Stimulated activated CD4-positive, alpha-beta T cell treated with anti-CD3 and anti-CD28 coated beads, Interleukin-2, amount 100 ng/mL, for 24 hours (primary cell): Measurements from ENCODE around the gene TRAPPC2.

Experiments
- DNase-seq, 2 donors: peaks; one replicate each; pipeline ENCODE4 v3.0.0-alpha.2; 2020

Gene TRAPPC2

DNA sequence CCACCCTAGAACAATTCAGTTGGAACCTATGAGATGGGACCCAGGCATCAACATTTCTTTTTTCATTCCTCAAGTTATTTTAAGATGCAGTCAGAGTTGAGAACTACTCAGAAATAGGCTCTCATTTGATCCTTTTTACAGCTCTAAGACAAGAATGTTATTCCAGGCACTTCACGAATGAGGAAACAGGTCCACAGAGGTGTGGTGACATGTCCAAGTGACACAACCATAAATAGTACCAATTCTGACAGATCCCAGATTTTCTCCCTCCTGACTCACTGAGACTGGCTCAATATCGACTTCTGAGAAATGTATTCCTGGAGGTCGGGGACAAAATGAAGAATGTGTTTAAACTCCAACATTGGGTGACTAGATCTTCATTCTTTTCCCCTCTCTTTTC lies 70.4 kb downstream of the TRAPPC2 start:
- DNase-seq: no peak

DNA sequence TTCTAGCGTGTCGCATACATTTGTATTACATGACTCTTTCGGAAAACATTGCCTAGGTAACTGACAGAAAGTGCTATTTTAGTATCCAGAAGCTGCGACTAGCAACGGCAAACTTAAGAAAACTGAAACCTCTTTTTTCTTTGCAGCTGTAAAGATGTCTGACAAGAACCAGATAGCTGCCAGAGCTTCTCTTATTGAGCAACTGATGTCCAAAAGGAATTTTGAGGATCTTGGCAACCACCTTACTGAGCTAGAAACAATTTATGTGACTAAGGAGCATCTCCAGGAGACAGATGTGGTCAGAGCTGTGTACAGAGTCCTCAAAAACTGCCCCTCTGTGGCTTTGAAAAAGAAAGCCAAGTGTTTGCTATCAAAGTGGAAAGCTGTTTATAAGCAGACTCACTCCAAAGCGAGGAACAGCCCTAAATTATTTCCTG lies 72.0 kb downstream of the TRAPPC2 start:
- no peak for DNase-seq
